ENCODE measurements around the gene C17orf50.
A peak's percentile ranks its signal among the peaks of the same experiment; 100 is the strongest.
"Not testable (repeated sequence)": the region's sequence is repeated elsewhere in the genome, so short reads cannot be mapped to it uniquely, and the experiment has no call there.

The C17orf50 gene

DNA sequence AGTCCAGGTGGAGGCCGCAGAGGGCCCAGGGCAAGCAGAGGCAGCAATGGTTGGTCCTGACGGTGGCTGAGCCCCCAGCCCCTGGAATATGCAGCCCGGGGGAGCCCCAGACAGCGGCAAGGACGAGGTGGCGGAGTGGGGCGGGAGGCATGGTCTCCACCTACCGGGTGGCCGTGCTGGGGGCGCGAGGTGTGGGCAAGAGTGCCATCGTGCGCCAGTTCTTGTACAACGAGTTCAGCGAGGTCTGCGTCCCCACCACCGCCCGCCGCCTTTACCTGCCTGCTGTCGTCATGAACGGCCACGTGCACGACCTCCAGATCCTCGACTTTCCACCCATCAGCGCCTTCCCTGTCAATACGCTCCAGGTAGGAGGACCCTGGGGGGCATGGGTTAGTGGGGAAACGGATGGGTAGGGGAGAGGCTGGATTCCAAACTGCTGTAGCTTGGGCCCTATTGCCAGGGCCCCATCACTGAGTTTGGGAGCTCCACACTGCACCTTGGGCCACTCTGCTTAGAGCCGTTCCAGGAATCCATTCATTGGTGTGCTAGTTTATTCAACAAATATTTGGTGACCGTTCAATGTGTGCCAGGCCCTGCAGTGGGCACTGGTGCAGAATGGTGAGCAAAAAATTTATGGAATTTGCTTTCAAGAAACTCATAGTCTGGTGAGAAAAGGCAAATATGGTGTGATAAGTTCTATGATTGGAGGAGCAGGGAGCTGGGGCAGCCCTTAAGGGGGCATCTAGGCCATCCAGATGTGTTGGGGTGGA, 25.5 kb upstream of the C17orf50 start:
- DNase-seq: no peak

DNA sequence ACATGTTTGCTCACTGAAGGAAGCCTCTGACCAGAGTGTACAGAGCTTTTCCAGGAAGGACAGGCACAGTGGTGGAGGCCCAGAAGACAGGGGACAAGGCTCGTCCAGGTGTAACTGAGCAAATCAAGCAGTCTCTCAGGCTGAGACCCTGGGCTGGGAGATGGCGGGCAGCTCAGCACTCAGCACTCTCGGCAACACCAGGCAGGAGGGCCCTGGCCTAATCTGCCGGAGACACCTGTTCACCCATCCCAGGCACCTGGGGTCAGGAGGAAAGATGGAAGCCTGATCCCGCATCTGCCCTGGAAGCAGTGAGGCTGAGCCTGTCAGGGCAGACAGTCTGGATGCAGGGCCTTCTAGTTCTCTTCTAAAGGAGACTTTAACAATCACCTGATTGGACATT, 24.5 kb upstream of the C17orf50 start:
- DNase-seq: no peak

- DNase-seq: no peak
Observed at GRCh38 chr17:35738519-35739133, 22.1 kb upstream of the C17orf50 start.

DNA sequence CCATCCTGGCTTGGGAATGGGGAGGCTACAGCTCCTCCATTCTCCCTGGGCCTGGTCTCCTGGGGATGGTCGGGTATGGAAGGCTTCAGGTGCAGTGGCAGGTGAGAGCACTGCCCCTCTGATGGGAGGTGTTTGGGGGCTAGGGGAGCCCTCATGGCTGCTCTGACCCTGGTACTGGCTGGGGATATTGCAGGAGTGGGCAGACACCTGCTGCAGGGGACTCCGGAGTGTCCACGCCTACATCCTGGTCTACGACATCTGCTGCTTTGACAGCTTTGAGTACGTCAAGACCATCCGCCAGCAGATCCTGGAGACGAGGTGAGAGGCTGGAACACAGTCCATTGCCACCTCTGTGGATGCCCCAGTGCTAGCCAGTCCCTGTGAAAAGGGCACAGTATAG, 20.5 kb upstream of the C17orf50 start:
- no peak for DNase-seq

GRCh38 chr17:35740997-35741931, 19.4 kb upstream of the C17orf50 start:
- DNase-seq: no peak

GRCh38 chr17:35742496-35742895, 18.2 kb upstream of the C17orf50 start:
- no peak for DNase-seq

DNA sequence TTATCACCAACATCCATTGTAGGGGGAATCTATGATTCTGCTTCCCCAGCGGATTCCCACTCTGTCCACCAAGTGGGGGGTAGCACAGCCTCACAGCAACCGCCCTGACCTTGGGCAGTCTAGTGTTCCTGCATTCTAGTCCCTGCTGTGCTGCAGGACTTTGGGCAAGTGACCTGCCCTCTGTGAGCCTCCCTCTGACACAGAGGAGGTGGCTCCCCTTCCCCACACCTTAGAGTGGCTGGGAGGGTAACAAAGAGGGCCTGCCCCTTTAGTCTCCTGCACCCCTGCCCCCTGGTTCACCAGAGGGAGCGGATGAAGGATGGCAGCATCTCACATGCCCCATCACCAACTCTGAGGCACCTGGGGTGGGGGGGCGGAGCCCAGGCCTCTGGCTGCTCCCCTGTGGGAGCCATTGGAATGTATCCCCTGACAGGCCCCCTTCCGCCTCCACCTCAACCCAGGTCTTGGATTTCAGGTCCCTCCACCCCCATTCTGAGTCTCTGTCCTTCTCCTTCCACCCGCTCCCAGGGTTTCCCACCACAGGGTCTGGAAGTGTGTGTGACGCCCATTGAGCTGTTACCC, 17.7 kb upstream of the C17orf50 start:
- no peak for DNase-seq

DNA sequence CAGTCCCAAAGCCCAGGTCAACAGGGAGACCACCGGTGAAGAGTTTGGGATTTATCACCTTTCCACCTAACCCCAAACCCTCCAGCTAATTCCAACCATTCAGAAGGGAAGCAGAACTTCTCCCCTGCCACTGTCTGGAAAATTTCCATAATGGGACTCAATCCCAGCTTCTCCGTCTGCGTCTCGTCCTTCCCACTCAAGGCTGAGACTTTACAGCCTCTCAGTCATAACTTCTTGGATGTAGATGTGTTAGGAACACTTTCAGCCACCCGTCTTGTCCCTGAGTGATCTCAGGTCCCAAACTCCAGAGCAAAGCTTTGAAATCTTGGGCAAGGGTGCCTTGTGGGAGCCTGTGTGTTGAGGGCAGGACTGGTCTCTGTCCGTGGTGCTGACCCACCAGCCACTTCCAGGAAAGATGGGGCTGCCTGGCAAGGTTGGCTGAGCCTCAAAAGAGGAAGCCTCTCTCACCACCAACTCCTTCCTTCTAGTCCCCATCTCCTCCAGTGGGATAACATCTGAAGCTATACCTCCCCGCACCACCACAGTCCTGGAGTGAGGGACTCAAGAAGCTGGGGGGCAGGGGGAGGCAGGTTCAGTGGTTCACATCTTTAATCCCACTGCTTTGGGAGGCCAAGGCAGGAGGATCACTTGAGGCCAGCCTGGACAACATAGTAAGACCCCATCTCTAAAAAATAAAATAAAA, 16.9 kb upstream of the C17orf50 start:
- no peak for DNase-seq

- DNase-seq: no peak
Observed at GRCh38 chr17:35744830-35745229, 15.9 kb upstream of the C17orf50 start.

GRCh38 chr17:35745246-35745645, 15.4 kb upstream of the C17orf50 start:
- no peak for DNase-seq

- DNase-seq: no peak
Observed at GRCh38 chr17:35745749-35746320, 14.9 kb upstream of the C17orf50 start.

GRCh38 chr17:35747540-35748017, 13.1 kb upstream of the C17orf50 start:
- DNase-seq: peak; percentile 80

- no peak for DNase-seq
Observed at GRCh38 chr17:35748341-35748841, 12.3 kb upstream of the C17orf50 start.

- DNase-seq: no peak
Observed at GRCh38 chr17:35748979-35749378, 11.7 kb upstream of the C17orf50 start.

DNA sequence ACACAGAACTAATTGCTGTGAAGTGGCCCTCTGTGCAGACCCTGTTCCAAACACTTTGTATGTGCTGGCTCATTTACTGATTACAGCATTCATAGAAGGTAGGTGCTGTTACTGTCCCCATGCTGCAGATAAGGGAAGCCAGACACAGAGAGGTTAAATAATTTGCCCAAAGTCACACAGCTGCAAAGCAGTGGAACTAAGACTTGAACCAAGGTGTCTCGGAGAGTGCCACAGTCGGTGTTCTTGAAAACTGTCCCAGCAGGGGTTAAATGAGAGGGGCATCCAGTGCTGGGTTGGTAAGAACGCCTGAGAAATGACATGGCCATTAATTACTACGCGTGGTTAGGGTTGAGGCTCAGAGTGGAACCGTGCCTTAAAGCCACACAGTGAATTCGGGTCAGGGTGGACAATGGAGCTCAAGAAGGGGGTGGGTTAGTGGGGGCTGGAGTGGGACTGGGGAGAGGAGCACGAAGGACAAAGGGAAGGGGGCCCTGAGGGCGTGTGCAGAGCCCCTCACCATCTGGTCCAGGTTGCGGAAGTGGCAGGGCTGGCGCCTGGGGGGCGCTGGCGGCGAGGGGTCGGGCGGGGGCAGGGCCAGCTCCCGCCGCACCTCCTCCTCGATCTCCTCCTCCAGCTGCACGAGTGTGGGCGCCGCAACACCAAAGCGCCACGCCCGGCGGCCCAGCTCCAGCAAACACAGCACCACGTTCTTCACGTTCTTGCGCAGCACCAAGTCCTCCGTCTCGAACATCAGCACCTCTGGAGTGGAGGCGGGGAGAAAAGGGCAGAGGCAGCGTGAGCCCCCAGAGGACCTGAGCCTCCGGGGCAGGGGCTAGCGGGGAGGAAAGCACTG, 10.9 kb upstream of the C17orf50 start:
- DNase-seq: no peak

- no peak for DNase-seq
Observed at GRCh38 chr17:35750526-35751395, 9.9 kb upstream of the C17orf50 start.

- not testable (repeated sequence) for DNase-seq
Observed at GRCh38 chr17:35751541-35751940, 9.1 kb upstream of the C17orf50 start.

GRCh38 chr17:35752471-35752870, 8.2 kb upstream of the C17orf50 start:
- DNase-seq: no peak

DNA sequence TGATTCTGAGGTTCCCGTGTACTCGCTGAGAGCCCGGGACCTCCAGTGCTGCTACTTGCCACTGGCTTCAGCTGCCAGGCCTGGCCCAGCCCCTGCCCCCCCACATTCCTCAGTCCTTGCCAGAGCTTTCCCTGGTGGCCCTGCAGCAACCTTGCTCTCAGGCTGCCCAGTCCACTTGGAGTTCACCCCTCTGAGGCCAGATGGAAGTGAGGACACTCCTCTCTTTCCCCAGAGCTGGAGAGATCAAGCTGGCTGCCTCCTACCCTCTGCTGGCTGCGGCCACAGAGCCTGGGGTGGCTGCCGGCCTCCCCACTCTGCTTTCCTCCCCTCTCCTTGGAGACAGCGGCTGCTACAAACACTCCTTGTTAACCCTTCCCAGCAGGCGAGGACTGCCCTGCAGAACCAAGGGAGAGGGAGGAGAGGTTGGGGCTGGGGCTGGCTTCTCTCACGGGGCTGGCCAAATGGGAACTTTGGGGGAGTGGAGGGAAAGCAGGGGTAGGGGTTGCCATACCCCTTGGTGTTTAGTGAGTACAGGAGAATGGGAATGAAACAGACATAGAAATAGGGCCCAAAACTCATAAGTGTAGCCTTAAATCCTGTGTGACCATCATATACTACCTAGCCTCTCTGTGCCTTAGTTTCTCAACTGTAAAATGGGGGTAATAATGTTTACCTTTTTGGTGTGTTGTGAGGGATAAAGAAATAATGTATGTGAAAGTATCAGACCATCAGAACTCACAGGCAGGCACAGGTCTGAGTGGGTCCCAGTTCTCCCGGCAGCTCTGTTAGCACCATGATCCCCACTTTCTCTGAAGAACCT, 7.5 kb upstream of the C17orf50 start, which contains the start of gene GAS2L2:
Gene GAS2L2 (minus strand): TSS at position 295 of the 820 bp plus-strand sequence. CDS start 389 bp downstream, outside the sequence.
- DNase-seq: no peak
